Measurements from ENCODE around the gene STARD7.
"Not testable (repeated sequence)": the region's sequence is repeated elsewhere in the genome, so short reads cannot be mapped to it uniquely, and the experiment has no call there.

STARD7 gene

GRCh38 chr2:96148410-96149217 is 60.0 kb downstream of the STARD7 start:
- DNase-seq (ENCODE audit: low read depth, low spot score) = no peak

DNA sequence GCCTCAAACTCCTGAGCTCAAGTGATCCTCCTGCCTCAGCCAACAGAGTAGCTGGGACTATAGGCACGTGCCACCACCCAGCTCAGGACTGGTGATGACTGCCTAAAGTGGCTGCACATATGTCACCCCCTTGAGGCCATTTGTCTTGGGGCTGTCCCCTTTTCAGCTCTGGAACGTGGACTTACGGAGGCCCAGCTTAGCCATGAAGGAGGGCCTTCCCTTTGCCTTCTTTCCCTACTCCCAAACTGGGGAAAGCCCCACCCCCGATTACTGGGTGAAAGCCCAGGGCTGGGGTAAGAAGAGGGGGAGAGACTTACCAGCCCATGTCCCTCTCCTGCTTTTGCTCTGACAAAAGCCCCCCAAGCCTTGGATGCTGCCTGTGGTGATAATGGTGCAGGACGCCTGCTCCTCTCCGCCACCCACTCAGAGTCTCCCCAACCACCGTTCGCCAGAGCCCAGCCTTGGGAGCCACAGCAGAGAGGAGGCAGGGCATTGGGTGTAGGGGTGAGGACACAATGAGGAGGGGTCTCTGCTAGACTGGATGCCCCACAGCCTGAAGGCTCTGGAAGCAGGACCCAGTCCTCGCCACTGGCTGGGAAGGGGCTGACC is 60.9 kb downstream of the STARD7 start:
- DNase-seq (ENCODE audit: low read depth, low spot score) = no peak

- DNase-seq (ENCODE audit: low read depth, low spot score) = no peak
Observed at GRCh38 chr2:96146881-96147592, 61.6 kb downstream of the STARD7 start.

DNA sequence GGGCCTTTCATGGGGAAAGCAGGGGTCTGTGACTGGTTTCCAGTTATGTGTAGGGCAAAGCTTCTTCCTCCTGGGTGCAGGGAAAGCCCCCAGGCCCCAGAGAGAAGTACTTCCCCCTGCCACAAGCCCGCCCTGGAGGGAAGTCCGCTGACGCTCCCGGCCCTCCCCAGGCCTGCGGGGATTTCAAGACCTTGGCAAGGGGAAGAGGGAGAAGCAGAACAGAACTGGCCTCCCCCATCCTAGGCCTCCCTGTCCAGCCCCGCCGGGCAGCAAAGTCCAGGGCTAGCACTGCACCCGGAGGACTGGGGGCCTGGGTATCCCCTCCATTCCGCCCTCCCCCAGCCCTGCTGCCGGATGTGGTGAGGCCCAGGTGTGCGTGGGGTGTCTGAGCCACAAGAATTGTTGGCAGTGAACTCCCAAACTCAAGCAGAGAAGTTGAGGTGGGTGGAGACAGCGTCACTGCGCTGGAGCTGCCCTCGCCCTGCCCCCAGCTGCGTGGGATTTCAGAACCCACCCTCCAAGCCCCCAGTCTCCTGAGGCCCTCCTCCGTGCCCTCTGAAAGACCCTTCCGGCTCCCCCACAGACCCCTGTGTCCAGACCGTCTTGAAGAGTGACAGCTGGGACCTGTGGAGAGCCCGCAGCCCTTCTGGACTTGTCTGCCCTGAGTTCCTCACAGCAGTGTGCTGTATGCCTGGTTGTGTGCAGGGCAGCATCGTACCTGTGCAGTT is 62.3 kb downstream of the STARD7 start:
- DNase-seq (ENCODE audit: low read depth, low spot score) = no peak

GRCh38 chr2:96145848-96146152 is 62.8 kb downstream of the STARD7 start:
- no peak for DNase-seq (ENCODE audit: low read depth, low spot score)

DNA sequence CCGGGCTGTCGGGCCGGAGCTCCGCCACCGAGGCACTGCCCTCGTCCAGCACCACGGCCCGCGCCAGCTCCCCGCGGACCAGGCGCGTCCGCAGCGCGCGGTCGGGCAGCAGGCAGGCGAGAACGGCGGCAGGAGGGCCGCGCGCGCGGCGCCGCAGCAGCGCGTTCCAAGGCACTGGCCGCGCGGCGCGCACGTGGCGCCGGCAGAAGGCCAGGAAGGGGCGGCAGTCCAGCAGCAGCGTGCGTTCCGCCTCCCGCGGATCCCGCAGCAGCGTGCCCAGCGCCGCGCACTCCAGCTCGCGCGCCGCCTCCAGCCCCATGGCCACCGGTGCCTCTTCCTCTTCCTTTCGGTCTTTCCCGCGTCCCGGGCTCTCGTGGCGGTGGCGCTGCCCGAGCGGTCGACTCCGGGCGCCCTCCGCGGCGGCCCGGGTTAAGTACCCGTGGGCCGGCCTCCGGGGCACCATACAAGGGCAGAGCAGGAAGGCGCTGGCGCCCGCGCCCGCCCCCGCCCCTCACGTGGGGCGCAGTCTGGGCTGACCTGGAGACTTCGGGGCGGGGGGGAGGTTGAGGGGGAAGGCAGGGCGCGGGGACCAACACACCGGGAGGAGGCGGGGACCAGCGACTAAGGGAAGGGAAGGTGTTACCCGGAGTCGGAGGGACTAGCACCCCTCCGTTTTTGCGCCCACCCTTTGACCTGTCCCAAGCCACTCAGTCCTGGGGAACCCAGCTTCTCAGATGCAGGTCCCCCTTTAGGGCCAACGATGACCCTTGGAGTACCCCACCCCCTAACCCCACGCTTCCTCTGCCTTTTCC is 63.4 kb downstream of the STARD7 start, which contains the start of gene DUSP2:
Gene DUSP2, minus strand, starts transcription at position 405 of the 812 bp plus-strand sequence. Its CDS starts 86 bp downstream, at position 319.
- no peak for DNase-seq (ENCODE audit: low read depth, low spot score)

DNA sequence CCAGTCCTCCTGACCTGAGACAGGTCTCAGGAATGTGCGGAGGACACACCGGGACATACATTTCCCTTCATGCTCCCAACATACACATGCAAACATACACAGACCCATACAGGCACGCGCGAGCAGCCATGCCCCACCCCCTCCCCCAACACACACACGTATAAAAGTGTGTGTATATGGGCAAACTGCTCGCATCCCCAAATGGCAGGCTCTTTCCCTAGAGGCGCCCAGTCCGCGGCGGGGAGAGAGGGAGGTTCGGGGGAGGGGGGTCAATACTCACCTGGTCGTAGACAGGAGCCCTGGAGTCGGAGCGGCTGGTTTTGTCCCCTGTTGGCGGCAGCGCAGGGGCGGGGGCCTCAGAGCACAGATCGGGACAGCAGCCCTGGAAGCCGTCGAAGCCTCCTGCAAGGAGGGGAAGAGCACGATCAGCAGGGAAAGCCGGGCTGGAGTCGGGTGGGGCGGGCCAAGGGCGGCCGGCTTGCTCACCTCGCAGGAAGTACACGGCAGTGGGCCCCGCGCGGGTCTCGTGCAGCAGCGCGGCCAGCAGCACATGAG is 64.1 kb downstream of the STARD7 start:
- DNase-seq (ENCODE audit: low read depth, low spot score) = no peak

- DNase-seq (ENCODE audit: low read depth, low spot score) = no peak
Observed at GRCh38 chr2:96143848-96144480, 64.7 kb downstream of the STARD7 start.

DNA sequence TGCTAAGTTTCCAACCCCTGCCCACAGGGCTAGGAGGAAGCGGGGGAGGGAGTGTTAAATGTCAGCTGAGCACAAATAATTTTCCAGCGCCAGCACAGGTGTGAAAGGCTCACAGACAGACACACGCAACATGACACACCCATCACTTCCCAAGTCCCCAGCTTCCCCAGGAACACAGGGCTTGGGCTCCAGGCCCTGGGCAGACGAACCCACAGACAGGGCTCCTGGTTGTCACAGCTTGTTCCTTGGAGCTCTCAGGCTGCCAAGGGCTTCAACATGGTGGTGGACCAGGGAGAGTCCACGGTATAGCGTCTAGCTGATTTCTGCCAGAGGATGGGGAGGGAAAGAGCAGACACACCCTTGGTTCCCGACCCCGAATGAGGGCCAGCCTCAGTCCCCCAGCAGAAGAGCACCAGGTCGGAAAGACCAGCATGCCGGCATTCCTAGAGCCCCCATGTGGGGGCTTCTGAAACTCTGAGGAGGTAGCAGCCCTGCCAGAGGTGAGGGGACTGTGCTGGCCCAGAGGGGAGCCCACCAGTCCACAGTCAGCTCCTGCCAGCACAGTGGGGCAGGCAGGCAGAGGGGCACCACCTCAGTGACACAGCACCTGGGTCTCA is 65.3 kb downstream of the STARD7 start:
- DNase-seq (ENCODE audit: low read depth, low spot score) = no peak

- DNase-seq (ENCODE audit: low read depth, low spot score) = no peak
Observed at GRCh38 chr2:96142217-96143113, 66.2 kb downstream of the STARD7 start.

GRCh38 chr2:96141624-96141967 is 67.0 kb downstream of the STARD7 start:
- not testable (repeated sequence) for DNase-seq (ENCODE audit: low read depth, low spot score)

DNA sequence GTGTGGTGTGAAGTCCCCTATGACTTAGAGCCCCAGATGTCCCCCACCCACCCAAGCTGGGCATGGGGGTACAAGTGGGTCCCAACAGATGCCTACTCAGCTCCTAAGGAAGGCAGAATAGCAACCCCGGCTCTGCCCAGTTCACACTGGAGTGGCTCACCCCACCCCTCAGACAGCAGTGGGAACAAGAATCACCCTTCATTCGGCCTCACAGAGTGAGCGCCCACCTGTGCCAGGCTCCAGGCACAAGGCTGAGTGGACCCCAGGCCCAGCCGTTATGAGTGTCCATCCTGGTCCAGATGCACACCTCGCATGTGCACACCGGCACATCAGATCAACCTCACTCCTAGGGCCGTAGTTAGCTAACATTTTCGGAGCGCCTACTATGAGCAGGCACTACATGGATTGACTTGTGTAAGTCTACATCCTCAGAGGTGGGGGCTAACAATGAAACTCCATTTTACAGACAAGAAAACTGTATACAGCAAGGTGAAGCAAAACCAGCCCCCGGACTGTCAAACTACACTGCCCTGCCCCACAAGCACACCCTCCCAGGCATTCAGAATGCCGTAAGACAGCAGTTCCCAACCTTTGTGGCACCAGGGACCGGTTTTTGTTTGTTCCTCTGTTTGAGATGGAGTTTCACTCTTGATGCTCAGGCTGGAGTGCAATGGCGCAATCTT is 67.5 kb downstream of the STARD7 start:
- no peak for DNase-seq (ENCODE audit: low read depth, low spot score)

DNA sequence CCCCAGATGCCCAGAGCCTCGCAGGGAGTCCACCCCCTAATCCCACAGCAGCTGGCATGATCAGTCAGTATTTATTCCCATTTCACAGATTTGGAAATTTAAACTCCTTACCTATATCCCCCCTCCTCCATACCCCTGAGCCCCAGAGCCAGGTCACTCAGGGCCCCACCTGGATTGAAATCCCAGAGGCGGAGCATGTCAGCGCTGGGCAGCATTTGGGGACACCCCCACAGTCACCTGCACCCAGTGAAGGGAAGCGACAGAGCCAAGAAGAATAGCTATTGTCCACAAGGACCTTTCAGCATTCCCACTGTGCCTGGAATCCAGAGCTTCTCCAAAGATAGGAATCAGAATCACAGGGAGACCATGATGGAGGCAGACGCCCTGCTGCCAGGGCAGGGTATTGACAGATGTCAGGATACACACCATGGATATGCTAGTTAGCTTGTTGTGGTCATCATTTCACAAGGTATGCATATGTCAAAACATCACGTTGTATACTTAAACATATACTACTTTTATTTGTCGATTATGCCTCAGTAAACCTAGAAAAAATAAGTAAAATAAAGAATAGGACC is 69.4 kb downstream of the STARD7 start:
- no peak for DNase-seq (ENCODE audit: low read depth, low spot score)

DNA sequence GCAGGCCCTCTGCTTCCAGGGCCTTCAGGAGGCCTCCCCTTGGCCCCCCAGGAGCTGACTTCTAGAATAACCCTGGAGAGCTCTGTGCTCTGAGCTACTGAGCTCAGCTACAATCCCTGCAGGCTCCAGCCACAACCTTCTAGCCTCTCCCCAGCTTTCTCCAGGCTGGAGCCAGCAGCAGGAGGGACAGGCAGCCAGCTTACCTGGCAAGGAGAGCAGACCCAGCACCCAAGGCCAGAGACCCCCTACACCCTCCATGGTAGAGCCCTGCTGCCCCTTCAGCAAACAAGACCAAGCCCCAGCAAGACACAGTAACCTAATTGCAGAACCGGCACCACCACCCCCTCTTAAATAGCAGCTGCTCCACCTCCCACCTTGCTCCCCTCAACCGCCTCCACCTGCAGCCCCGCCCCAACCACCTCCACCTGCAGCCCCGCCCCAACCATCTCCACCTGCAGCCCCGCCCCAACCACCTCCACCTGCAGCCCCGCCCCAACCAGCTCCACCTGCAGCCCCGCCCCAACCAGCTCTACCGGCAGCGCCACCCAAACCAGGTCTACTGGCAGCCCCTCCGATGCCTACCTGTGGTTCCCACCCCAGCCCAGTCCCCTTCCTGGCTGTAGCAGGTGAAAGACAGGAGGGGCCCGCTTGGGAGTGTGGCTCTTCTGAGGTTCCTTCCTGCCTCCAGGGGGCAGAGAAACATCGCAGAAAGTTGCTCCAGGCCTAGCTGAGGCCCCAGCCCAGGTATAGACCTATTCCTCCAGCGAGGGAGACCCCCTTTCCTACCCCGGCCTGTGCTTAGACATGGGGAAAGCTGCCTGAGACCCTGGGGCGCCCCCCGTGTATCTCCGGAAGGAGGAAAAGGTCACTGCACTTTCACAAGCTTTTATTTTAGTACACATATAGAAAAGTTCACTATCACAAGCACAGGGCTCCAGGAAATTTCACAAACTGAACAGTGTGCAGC is 70.2 kb downstream of the STARD7 start, which contains the start of gene ASTL:
Gene ASTL, minus strand, starts transcription at position 324 of the 967 bp plus-strand sequence. Its CDS starts 66 bp downstream, at position 258.
- peak; percentile 78 for DNase-seq (ENCODE audit: low read depth, low spot score)

DNA sequence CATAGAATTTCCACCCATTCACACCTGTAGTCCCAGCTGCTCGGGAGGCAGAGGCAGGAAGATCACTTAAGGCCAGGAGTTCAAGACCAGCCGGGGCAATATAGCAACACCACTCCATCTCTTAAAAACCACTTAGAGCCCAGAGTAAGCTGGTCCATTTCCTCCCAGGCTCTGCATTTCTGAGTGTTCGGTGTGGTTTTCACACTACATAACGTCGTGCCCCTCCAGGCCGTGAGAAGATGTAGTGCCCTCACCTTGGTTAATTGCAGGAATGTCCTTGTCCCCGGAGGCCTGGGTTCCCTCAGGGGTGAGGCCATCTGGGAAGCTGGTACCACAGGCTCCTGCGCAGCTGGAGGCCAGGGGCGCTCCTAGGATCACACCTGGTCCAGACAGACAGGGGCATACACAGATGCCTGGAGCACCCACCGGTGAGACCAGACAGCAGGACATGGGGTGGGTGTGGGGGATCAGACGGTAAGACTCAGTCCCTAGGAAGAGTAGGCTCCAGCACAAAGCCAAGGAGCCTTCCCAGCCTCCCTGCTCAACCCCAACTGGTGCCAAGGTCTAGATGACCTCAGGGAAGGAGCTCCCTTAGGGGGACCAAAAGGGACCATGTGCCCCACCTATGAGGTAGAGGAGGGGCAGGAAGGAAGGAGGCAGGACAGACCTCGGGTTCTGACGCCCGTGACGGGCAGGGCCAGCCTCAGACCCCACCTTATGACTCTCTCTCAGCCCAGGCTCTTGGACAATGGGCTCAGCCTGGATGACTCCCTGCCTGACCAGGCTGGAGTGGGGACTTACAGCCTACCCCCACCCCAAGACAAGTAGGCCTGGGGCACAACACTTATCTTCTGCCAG is 71.1 kb downstream of the STARD7 start:
- DNase-seq (ENCODE audit: low read depth, low spot score) = no peak
